NCI-H2029 (cell line): Measurements from ENCODE around the gene ESYT2.
"Not testable (repeated sequence)": the region's sequence is repeated elsewhere in the genome, so short reads cannot be mapped to it uniquely, and the experiment has no call there.

Experiments used
- DNase-seq: peaks from one replicate; lab custom pipeline; 2025; lab: John Stamatoyannopoulos, UW

The ESYT2 gene

DNA sequence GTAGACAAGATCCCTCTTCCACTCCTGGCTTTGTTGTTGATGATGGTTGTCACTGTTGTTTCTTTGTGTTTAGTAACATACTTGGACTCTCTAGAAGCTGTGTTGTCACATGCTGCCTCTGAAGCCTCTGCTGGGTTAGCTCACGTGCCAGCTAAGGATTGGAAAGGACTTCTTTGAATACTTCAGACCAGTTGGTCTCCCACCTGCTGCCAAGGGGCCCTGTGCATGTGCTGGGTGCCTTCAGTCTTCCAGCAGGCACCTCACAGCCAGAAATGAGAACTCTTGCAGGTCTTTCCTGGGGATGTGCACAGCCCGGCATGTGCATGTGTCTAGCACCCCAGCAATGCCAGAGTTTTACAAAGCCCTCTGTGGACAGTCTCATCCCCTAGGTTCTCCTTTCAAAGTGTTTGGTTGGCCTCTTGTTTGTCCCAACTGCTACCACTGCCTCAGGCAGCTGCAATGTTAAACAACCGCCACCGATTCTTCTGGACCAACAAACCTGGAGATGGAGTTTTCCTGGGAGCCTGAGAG is 103.0 kb downstream of the ESYT2 start:
- no peak for DNase-seq

DNA sequence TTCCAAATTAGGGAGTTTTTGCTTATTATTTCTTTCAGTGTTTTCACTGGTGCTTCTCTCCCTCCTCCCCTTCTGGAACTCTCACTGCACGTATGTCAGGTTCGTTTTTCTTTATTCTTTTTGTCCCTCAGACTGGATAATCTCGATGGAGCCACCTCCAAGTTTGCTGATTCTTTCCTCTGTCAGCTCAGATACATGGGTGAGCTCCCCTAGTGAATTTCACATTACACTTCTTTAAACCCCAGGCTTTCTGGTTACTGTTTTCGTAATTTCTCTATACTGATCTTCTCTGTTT is 103.9 kb downstream of the ESYT2 start:
- no peak for DNase-seq

DNA sequence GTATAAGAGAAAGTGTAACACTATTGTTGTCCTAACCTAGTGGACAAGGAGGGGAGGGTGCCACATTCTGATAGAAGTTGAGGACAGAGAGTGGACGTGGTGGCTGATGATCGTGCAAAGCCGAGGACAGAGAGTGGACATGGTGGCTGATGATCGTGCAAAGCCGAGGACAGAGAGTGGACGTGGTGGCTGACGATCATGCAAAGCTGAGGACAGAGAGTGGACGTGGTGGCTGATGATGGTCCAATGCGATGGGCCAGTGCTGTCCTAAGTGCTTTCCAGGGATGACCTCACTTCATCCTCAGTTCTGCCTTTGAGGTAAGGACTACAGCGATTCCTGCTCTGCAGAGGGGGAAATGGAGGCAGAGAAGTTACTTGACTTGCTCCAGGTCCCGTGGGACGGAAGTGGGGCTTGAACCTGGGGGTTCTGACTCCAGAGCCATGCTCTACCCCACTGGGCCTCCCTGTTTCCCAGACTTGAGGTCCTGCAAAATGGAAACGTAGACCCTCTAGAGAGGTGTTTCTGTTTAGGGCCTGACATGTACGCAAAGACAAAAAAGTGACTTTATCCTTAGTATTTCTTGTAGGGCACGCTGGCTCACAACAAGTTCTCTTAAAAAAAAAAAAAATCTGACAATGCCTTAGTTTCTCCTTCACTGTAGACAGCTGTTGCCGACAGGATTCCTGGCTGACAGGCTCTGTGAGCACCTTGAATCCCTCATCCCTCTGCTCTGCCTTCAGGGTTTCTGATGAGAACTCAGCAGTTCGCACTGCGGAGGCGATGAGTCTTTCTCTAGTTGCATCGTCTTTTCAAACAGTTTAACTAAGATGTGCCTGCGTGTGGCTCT is 104.4 kb downstream of the ESYT2 start:
- DNase-seq, result no peak

DNA sequence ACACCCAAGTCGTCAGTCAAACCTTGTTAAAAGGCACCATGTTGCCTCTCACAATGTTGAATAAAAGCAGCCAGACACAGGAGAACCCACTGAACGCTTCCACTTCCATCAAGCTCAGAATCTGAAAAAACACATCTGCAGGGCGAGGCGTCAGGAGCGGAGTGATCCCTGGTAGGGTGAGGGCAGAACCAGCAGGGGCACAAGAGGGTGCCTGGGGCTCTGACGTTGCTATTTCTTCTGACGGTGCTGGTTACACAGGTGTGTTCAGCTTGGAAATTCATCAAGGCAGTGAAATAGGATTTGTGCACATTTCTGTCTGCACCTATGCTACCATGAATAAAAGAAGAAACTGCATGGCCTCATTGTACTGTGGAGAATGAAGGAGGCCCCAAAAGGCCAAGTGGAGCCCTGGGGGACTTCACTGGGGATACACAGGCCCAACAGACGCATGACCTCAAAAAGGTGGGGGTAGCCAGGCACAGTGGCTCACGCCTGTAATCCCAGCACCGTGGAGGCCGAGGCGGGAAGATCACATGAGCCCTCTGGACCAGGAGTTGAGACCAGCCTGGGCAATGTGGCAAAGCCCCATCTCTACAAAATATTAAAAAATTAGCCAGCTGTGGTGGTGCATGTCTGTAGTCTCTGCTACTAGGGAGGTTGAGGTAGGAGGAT is 105.5 kb downstream of the ESYT2 start:
- no peak for DNase-seq

DNA sequence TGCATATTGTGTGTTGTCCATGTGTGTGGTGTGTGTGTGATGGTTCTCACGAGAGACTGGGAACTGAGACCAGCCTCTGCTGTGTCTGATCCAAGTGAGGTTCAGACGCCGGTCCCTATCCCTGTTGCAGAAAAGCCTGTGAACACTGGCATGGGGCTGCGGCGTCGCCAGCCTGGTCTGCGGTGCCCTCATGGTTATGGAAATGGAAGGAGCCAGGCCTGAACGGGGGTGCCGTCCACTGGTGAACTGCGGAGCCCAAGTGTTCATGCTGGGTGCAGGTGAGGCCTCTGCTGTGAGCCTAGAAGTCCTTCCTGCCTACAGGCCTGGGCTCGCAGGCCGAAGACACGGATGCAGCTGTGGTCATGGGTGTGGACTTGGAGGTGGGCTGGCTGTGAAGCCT is 106.0 kb downstream of the ESYT2 start:
- DNase-seq, result no peak

DNA sequence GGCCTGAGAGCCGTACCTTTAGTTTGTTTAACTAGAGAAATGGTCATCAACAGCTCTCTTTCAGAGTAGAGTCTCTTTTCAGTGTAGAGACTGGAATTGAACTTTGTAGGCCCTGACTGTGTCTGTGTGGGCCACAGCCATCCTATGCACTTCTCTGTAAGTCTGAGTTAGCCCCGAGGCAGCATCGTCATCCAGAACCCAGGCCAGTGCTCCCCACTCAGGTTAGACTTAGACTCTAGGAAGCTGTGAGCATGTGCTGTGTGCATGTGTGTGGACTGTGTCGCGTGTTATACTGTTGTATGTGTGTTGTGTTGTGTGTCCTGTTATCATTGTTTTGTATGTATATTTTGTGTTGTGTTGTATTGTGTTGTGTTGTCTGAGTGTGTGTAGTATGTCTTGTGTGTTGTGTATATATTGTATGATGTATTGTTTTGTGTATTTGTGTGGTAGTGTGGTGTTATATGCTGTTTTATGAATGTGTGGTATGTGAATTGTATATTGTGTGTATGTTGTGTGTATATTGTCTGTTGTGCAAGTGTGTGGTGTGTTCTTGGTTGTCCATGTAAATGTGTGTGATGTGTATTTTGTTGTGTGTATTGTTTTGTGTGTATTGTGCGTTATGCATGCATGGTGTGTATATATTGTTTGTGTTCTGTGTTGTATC is 106.6 kb downstream of the ESYT2 start:
- no peak for DNase-seq

DNA sequence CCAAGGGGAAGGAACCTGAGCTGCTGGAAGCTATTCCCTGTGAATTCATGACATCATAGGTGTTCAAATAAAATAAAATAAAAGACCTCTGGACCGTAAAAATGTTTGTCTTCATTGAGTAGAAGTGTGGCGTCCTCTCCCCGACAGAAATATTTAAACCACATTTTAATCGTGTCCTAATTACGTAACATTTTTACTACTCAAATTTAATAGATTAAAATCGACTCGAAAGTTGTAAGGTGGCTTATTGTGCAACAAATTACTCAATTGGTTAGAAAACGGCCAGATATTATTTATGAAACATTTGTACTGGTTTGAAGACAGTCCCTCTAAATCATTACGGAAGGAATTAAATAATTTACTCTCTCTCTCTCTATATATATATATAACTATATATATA is 109.2 kb downstream of the ESYT2 start:
- DNase-seq, result no peak

DNA sequence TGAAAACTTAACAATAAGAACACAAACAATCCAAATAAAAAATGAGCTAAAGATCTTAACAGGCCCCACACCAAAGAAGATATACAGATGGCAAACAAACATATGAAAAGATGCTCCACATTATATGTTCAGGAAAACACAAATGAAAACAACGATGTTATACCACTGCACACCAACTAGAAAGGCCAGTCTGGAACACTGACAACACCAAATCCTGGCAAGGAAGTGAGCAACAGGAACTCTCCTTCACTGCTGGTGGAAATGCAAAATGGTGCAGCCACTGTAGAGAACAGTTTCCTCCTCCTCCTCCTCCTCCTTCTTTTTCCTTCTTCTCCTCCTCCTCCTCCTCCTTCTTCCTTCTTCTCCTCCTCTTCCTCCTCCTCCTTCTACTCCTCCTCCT is 112.5 kb downstream of the ESYT2 start:
- DNase-seq, result no peak

DNA sequence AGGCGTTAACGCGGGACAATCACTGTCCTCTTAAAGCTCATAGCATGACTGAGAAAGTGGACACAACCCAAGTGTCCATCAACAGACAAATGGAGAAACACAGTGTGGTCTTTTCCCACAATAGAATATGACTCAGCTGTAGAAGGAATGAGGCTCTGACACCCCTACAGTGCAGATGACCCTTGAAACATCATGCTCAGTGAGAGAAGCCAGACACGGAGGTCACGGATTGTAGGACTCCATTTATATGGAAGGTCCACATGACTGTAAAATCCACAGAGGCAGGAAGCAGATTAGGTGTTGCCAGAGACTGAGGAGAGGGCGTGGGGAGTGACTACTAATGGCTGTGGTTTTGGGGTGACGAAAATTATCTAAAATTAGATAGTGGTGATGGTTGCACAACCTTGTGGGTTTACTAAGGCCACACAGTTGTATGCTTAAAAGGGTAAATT is 118.6 kb downstream of the ESYT2 start:
- DNase-seq, result no peak

DNA sequence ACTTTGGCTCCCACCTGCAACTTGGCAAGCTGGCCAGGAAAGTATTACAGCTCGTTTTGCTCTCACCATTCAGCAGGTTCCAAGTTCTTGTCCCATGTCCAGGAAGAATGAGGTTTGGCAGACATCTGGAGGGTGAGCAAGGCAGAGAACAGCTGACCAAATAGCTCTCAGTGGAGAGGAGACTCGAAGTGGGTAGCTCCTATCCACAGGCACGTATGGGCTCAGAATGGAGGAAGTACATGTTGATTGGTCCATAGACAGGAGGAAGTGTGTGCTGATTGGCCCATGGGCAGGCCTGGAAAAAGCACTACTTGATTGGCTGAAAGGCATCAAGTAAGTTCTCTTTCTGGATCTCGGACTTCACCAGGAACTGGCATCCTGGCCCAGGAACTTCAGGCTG is 121.7 kb downstream of the ESYT2 start:
- no peak for DNase-seq

DNA sequence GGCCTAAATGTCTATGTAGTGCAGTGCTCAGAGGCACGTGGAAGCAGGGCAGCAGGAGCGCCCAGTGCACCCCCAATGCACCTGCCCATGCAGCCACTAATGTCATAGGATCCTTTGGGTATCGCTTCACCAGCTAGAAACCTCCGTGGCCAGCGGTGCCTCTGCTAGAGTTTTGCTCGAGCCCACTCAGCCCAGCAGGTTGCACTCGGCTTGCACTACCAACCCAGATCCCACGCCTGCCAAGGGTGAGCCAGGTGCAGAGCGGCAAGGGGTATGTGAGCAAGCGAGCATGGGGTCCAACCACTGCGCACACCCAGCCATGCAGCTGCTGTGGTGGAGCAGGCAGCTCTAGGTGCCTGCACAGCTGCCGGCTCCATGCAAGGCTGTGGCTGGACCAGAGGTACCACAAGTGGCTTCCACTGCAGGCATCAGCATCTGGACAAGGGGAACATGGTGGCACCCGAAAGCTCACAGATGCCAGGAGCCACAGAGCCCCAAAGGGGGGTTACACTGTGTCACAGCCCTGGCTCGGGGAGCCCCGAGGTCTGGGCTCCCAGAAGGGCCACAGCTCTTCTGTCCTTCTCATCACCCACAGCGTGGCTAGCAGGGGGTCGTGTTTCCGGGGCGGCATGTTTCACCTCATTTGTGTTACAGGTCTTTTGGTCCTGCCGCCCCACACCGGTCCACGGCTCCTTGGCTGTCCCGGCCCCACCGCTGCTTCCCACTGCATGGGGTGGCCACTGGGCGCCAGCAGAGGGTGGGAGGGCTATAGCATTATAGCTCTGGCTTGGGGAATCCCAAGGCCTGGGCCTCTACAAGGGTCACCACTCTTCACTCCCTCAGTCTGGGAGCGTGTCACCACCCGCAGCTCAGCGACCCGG is 122.4 kb downstream of the ESYT2 start:
- no peak for DNase-seq

DNA sequence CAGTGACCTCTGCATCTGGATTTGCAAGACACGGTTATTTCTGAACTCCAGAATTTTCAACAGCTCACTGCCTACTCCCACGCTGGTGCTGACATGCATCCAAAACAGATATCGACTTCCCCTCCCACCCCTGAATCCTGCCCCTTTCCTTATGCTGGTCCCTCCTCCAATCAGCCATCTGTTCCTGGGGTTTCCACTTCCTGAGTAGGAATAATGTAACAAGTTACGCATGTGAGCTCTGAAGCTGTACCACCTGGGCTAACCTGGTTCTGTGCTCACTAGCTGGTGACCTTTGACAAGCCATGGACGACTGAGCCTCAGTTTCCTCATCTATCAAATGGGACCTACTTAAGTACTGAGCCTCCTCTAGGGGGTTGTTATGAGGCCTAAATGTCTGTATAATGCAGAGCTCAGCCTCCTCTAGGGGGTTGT is 123.0 kb downstream of the ESYT2 start:
- DNase-seq, result no peak

DNA sequence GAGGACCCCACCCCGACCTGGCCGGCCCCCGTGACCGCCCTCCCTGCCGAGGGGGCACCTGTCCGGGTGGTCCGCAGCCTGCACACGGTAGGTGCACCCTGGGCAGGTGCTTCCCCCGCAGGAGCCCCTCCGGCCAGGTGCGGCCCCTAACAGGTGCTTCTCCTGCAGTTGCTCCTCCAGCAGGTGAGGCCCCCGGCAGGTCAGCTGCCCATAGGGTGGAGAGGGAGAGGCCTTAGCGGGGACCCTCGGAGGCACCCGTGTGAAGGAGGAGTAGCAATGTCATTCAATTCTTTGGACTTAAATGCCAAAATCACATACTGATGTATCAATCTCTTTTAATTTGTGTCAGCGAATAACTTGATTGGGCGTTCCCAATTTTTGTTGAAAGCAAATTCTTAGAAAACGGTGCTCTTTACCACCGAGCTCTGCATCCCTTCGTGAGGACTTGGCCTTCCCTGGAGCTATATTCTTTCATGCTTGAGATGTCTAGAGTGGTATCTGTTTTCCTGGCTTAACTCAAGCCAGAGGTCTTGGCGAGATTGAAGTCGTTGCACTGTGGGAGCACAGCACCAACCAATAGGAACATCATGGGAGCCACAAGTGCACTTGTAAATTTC is 124.0 kb downstream of the ESYT2 start:
- DNase-seq, result no peak

DNA sequence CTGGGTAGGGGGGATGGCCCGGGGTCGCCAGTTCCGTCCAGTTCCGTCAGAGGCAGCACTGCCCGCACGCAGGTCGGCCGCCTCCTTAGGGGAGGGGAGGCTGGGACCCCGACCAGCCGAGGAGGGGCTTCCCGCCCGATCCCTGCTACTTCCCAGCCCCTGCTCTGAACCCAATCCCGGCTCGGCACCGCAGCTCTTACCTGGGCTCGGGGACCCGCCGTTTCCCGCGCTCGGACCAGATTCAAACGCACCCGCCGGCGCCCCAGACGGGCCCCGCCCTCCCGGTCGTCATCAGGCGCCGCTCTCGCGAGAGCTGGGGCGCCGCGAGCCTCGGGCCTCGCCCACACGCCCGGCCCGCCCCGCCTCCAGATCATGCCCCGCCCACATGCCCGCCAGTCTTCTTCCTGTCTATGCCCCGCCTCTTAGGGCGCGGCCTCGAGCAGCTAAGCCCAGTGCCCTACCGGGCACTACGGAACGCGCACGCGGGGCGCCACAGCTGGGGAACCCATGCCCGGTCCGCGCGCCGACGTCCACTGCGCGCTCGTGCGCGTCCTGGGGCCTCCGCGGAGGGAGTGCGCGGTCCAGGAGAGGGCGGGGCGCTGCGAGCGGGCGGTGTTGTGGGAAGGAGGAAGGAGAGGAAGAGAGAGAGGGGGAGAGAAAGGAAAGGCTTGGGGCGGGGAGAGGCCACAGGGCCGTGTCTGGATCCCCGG is 124.6 kb downstream of the ESYT2 start, which contains the start of gene NCAPG2:
NCAPG2 (minus strand) TSS at position 281 of the 710 bp plus-strand sequence. CDS start 2,905 bp downstream, outside the sequence.
- DNase-seq, result peak; percentile 99

DNA sequence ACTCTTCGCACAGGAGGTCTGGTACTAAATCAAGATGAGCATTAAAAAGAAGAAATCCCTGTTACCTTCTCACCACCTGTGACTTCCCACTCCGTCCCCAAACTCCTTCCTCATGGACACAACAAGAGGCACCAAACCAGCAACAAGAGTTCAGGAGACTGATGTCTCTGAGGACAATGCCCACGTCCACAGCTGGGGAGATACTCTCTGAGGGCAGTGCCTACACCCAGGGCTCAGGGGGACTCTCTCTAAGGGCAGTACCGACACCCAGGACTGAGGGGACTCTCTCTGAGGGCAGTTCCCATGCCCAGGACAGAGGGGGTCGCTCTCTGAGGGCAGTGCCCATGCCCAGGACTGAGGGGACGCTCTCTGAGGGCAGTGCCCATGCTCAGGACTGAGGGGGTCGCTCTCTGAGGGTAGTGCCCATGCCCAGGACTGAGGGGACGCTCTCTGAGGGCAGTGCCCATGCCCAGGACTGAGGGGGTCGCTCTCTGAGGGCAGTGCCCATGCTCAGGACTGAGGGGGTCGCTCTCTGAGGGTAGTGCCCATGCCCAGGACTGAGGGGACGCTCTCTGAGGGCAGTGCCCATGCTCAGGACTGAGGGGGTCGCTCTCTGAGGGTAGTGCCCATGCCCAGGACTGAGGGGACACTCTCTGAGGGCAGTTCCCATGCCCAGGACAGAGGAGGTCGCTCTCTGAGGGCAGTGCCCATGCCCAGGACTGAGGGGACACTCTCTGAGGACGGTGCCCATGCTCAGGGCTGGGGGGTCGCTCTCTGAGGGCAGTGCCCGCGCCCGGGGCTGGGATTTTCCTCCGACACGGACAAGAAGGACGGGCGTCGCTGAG is 125.4 kb downstream of the ESYT2 start:
- DNase-seq, result not testable (repeated sequence)

DNA sequence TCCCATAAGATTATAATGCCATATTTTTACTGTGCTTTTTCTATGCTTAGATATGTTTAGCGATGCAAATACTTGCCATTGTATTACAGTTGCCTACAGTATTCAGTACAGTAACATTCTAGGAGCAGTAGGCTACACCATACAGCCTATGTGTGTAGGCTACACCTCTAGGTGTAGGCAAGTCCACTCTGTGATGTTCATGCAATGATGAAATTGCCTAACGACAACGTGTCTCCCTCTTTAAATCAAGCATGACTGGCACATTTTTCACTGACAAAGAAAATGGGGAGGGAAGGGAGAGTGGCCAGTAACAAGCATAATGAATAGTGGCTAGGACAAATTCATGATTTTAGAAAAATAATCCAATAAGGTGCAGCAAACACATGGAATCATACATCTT is 126.4 kb downstream of the ESYT2 start:
- DNase-seq, result no peak

DNA sequence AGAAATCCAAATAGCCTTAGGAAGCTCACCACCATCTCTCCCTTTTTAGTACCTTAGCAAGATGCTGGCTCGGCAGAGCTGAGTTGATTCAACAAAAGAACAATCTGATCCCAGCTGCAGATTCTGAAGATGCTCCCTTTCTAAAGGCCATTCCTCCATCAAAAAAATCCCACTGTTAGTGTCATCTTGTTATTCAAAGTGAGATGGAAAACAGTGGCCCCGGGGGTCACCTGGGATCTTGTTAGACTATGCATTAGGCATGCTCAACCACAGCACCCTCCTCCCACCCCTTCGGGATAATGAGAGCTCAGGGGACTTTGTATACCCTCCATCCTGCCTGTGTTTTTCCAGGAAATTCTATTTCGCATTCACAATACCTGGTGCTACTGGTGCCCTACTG is 127.1 kb downstream of the ESYT2 start:
- no peak for DNase-seq

DNA sequence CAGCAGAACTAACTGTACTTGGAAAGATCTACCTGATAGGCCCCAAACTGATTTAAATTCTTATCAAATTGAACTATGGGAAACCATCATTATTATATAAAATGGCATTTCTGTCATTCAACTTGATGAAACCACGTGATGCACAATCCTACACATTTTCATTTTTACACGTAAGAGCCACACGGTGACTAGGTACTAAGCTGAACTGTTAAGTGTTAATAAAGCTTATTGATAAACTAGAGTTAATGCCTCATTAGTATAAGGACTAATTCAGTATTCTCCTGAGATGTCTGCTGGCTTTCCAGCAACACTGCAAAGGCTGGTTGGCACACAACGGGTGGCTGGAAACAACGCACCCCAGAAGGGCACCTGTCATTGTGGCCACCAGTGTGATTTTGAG is 129.3 kb downstream of the ESYT2 start:
- DNase-seq, result no peak

DNA sequence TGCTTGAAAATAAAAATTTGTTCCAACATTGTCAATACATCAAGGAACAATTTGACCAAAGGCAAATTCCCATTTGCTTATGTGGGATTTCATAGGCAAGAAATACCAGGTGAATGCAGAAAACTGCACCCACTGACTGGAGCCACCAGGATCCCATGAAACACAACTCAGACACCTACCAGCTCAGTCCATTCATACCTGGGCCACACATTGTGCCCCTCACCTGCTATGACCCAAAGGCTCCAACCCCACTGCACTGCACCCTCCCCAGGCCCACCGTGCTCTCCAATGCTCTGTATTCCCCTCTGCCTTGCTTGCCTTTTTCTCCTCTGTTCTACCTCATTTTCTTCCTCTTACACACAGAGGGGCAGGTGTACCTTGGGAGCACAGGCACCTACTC is 130.0 kb downstream of the ESYT2 start:
- DNase-seq, result no peak
